SU-DHL-6 (cell line): ENCODE data around the gene PRDM13.

Experiments used
- H2AFZ ChIP-seq: fragments of 200-600 bp; sonication (generic); 2 replicates; pipeline ENCODE4 v1.6.1; 2014; ENCODE audit warnings: low read depth, mild to moderate bottlenecking, moderate library complexity, mixed read lengths, antibody characterized with exemption, low read length; ENCODE audit not compliant: severe bottlenecking
- H3F3A ChIP-seq: fragments of 200-600 bp; shearing (Covaris generic); 2 replicates; pipeline ENCODE4 v1.6.0; 2016; ENCODE audit warnings: antibody characterized with exemption, mild to moderate bottlenecking; ENCODE audit not compliant: insufficient read depth
- H3K27ac ChIP-seq: fragments of 200-600 bp; sonication (generic); 2 replicates; pipeline ENCODE4 v1.5.1; 2016; ENCODE audit warnings: low read depth, mild to moderate bottlenecking, low read length, moderate library complexity, mixed read lengths
- H3K27me3 ChIP-seq: fragments of 200-600 bp; sonication (generic), shearing (Covaris generic); 2 replicates; pipeline ENCODE4 v1.6.0; 2014; ENCODE audit warnings: mild to moderate bottlenecking, low read length
- H3K36me3 ChIP-seq: fragments of 200-600 bp; sonication (generic); 2 replicates; pipeline ENCODE4 v1.6.1; 2014; ENCODE audit warnings: mild to moderate bottlenecking, low read length, mixed read lengths
- H3K4me2 ChIP-seq: fragments of 300-600, 200-600 bp; shearing (Covaris generic), sonication (generic); 2 replicates; pipeline ENCODE4 v1.6.0; 2014; ENCODE audit warnings: low read length, low read depth, mild to moderate bottlenecking; ENCODE audit not compliant: poor library complexity, severe bottlenecking
- H3K4me3 ChIP-seq: fragments of 200-600 bp; sonication (generic); 2 replicates; pipeline ENCODE4 v1.5.1; 2014; ENCODE audit warnings: antibody characterized with exemption, low read length, mild to moderate bottlenecking, mixed read lengths; ENCODE audit not compliant: insufficient read depth, poor library complexity, severe bottlenecking
- H3K79me2 ChIP-seq: fragments of 200-600 bp; sonication (generic); 2 replicates; pipeline ENCODE4 v1.6.1; 2014; ENCODE audit warnings: mild to moderate bottlenecking, low read length, moderate library complexity; ENCODE audit not compliant: insufficient read depth
- H3K9ac ChIP-seq: fragments of 200-600 bp; sonication (generic); 2 replicates; pipeline ENCODE4 v1.7.0; 2014; ENCODE audit warnings: mild to moderate bottlenecking, low read length
- H3K9me2 ChIP-seq: fragments of 200-600 bp; sonication (generic); replicated peaks from 2 replicates; pipeline ENCODE4 v1.6.1; 2014; ENCODE audit warnings: low read length; ENCODE audit not compliant: insufficient read depth
- H3K9me3 ChIP-seq: fragments of 200-600 bp; sonication (generic); 2 replicates; pipeline ENCODE4 v1.6.1; 2014; ENCODE audit warnings: low read length, mixed read lengths; ENCODE audit not compliant: insufficient read depth
- H4K20me1 ChIP-seq: fragments of 200-600 bp; sonication (generic); 2 replicates; pipeline ENCODE4 v1.6.1; 2014; ENCODE audit warnings: low read depth, mild to moderate bottlenecking, antibody characterized with exemption, low read length, moderate library complexity, mixed read lengths
- EZH2phosphoT487 ChIP-seq: fragments of 200-600 bp; sonication (generic), shearing (Covaris generic); conservative IDR thresholded peaks from 2 replicates; pipeline ENCODE4 v1.6.1; 2018; ENCODE audit warnings: mild to moderate bottlenecking, antibody characterized with exemption, low read length, moderate library complexity, mixed read lengths
- TF ChIP-seq, protein P1 (sequence below): fragments of 200-600 bp; sonication (generic); IDR thresholded peaks from one replicate; pipeline ENCODE4 v1.5.1; 2017; ENCODE audit warnings: antibody characterized with exemption, mild to moderate bottlenecking, low read length, moderate library complexity; ENCODE audit not compliant: insufficient read depth, poor library complexity, severe bottlenecking

Gene PRDM13

GRCh38 chr6:99602520-99603420 lies 3.9 kb upstream of the PRDM13 start:
- Histone ChIP-seq H3K9me2 (no peaks in the 10 kb centered on the region), H3K9me3 (no peaks in the 10 kb centered on the region), H3K9ac (no peak overlapping the region), H3K4me2 (no peak overlapping the region), H3K36me3 (no peaks in the 10 kb centered on the region), H2AFZ (no peak overlapping the region), H3K27ac (no peak overlapping the region), H3K27me3 (no peaks in the 10 kb centered on the region), H3K79me2 (no peaks in the 10 kb centered on the region), H3K4me3 (no peak overlapping the region), H3F3A (no peaks in the 10 kb centered on the region), H4K20me1 (no peaks in the 10 kb centered on the region)
- TF ChIP-seq, protein P1, sequence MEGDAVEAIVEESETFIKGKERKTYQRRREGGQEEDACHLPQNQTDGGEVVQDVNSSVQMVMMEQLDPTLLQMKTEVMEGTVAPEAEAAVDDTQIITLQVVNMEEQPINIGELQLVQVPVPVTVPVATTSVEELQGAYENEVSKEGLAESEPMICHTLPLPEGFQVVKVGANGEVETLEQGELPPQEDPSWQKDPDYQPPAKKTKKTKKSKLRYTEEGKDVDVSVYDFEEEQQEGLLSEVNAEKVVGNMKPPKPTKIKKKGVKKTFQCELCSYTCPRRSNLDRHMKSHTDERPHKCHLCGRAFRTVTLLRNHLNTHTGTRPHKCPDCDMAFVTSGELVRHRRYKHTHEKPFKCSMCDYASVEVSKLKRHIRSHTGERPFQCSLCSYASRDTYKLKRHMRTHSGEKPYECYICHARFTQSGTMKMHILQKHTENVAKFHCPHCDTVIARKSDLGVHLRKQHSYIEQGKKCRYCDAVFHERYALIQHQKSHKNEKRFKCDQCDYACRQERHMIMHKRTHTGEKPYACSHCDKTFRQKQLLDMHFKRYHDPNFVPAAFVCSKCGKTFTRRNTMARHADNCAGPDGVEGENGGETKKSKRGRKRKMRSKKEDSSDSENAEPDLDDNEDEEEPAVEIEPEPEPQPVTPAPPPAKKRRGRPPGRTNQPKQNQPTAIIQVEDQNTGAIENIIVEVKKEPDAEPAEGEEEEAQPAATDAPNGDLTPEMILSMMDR, result no peak
- TF ChIP-seq EZH2phosphoT487, result no peak

- Histone ChIP-seq H3F3A (no peaks in the 10 kb centered on the region), H3K9ac (no peak overlapping the region), H3K36me3 (no peaks in the 10 kb centered on the region), H2AFZ (no peak overlapping the region), H3K9me3 (no peaks in the 10 kb centered on the region), H3K79me2 (no peaks in the 10 kb centered on the region), H3K27ac (no peak overlapping the region), H3K9me2 (no peaks in the 10 kb centered on the region), H3K27me3 (no peaks in the 10 kb centered on the region), H3K4me2 (no peak overlapping the region), H3K4me3 (no peak overlapping the region), H4K20me1 (no peaks in the 10 kb centered on the region)
- no peak for TF ChIP-seq EZH2phosphoT487
- TF ChIP-seq, protein P1, result no peak
These were observed 3.0 kb upstream of the PRDM13 start for GRCh38 chr6:99603421-99604165.

DNA sequence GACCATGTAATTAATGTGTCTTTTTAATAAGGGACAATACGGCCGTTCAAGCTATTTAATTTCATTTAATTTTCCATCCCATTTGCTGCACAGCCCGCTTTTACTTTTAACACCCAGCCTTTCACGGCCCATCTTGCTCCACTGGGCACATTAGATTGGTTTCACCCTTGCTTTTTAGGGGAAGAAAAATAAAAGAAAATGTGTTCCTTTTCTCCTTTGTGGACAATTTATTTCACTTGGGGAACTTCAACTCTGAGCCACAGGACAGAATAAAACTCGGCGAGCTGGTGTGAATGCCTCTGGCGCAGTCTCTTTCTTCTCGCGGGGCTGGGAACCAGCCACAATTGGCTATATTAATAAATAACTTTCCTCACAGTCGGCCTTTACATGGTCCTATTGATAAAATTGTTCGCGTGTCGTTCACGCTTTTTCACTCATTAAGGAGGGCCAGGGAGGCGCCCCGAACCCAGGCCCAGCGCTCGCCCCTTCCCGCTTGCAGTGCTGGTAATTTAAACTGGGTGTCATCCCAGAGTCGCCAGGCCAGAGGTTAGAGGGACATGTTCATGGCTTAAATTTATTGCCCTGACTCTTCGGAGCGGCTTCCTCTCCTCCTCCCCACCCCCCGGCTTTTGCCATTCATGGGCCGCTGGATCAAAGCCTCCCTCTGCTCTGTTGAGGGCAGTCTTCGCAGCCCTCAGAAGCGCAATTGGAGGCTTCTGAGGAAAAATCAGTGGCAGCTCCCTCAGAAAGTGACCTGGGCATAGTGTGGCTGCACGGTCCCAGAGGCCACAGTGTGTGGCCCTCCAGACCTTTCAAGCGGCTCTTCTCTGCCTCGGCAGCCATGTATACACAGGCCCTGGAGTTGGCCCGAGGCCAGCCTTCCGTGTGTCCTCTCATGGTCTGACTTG lies 2.2 kb upstream of the PRDM13 start:
- H3K9ac ChIP-seq, result no peak overlapping the region
- no peaks in the 10 kb centered on the region for H3K27me3 ChIP-seq
- no peaks in the 10 kb centered on the region for H3F3A ChIP-seq
- no peaks in the 10 kb centered on the region for H3K79me2 ChIP-seq
- no peak overlapping the region for H3K4me3 ChIP-seq
- no peaks in the 10 kb centered on the region for H3K36me3 ChIP-seq
- H3K4me2 ChIP-seq, result no peak overlapping the region
- no peak overlapping the region for H3K27ac ChIP-seq
- H2AFZ ChIP-seq, result no peak overlapping the region
- no peaks in the 10 kb centered on the region for H3K9me3 ChIP-seq
- H3K9me2 ChIP-seq, result no peaks in the 10 kb centered on the region
- TF ChIP-seq, protein P1, result no peak
- TF ChIP-seq EZH2phosphoT487, result no peak
- no peaks in the 10 kb centered on the region for H4K20me1 ChIP-seq
